SK-N-SH (cell line): ENCODE measurements around the gene MORF4L1. TPM values are rescaled to one million over a fixed set of nuclear protein-coding genes. Genes with fewer than 3 reads are reported as not detected.

Experiments used
- CTCF ChIA-PET: fragments of 300-600, 350-600 bp; formaldehyde crosslinking; extraction: SDS; loops from one replicate; lab custom pipeline; 2021; lab: Yijun Ruan, JAX
- POLR2A ChIA-PET: fragments of 350-600 bp; sonication (Branson Sonifier 250); formaldehyde crosslinking; extraction: SDS; loops from one replicate; lab custom pipeline; 2020; ENCODE audit warnings: antibody characterized with exemption, inconsistent platforms; lab: Yijun Ruan, JAX
- DNase-seq: peaks from one replicate; pipeline ENCODE4 v3.0.0; 2012
- H2AFZ ChIP-seq: fragments of 200-600 bp; sonication (generic); 2 replicates; pipeline ENCODE4 v1.8.1; 2016; ENCODE audit warnings: antibody characterized with exemption, mild to moderate bottlenecking, low read depth
- H3F3A ChIP-seq: fragments of 200-600 bp; sonication (generic); replicated peaks from 2 replicates; pipeline ENCODE3; 2016; ENCODE audit warnings: antibody characterized with exemption, mild to moderate bottlenecking; ENCODE audit not compliant: insufficient read depth
- H3K27ac ChIP-seq, 2 experiments: fragments of 200-500 bp in 1 of 2; fragments of 200-600 bp in 1 of 2; sonication (Bioruptor generic) in 1 of 2; sonication (generic), shearing (Covaris generic) in 1 of 2; 2 replicates each; pipeline versions ENCODE4 v1.5.1 to v1.6.1; 2014 to 2016; ENCODE audit warnings: low read depth in 2 of 2, inconsistent platforms in 1 of 2, low read length in 1 of 2, mild to moderate bottlenecking in 1 of 2, mixed read lengths in 1 of 2
- H3K27me3 ChIP-seq: fragments of 200-600 bp; sonication (generic), shearing (Covaris generic); 2 replicates; pipeline ENCODE4 v1.6.1; 2016; ENCODE audit warnings: mixed run types; ENCODE audit not compliant: insufficient read depth
- H3K36me3 ChIP-seq, 2 experiments: fragments of 200-500 bp in 1 of 2; fragments of 200-600 bp in 1 of 2; sonication (Bioruptor generic) in 1 of 2; sonication (generic) in 1 of 2; replicated peaks in 1 of 2; 2 replicates each; pipeline versions ENCODE3 to v1.5.1; 2014 to 2016; ENCODE audit warnings: low read length in 1 of 2, mild to moderate bottlenecking in 1 of 2; ENCODE audit not compliant: insufficient read depth in 2 of 2, control insufficient read depth in 1 of 2
- H3K4me1 ChIP-seq, 2 experiments: fragments of 200-500 bp in 1 of 2; fragments of 200-600 bp in 1 of 2; sonication (Bioruptor generic) in 1 of 2; sonication (generic), shearing (Covaris generic) in 1 of 2; 2 replicates each; pipeline versions ENCODE4 v1.5.1 to v1.6.1; 2014 to 2016; ENCODE audit warnings: low read depth in 1 of 2, low read length in 1 of 2, mixed run types in 1 of 2; ENCODE audit not compliant: insufficient read depth in 2 of 2, control insufficient read depth in 1 of 2
- H3K4me2 ChIP-seq: fragments of 200-600 bp; sonication (generic), shearing (Covaris generic); 2 replicates; pipeline ENCODE4 v1.6.1; 2017; ENCODE audit warnings: mixed run types
- H3K4me3 ChIP-seq, 2 experiments: fragments of 200-500 bp in 1 of 2; fragments of 200-600 bp in 1 of 2; sonication (Bioruptor generic) in 1 of 2; sonication (generic), shearing (Covaris generic) in 1 of 2; 2 replicates each; pipeline versions ENCODE4 v1.5.1 to v1.8.1; 2014 to 2016; ENCODE audit warnings: low read depth in 2 of 2, inconsistent platforms in 1 of 2, low read length in 1 of 2, mild to moderate bottlenecking in 1 of 2, mixed read lengths in 1 of 2, moderate library complexity in 1 of 2
- H3K79me2 ChIP-seq: fragments of 200-600 bp; sonication (generic); 2 replicates; pipeline ENCODE4 v1.8.1; 2017; ENCODE audit warnings: mild to moderate bottlenecking; ENCODE audit not compliant: insufficient read depth
- H3K9ac ChIP-seq: fragments of 200-600 bp; sonication (generic); 2 replicates; pipeline ENCODE4 v1.6.1; 2017; ENCODE audit warnings: mixed run types
- H3K9me2 ChIP-seq: fragments of 200-600 bp; sonication (generic); 2 replicates; pipeline ENCODE4 v1.6.1; 2017; ENCODE audit warnings: mixed run types
- H3K9me3 ChIP-seq: fragments of 200-600 bp; sonication (generic); 2 replicates; pipeline ENCODE4 v1.6.1; 2017; ENCODE audit warnings: mixed run types, mild to moderate bottlenecking, moderate library complexity
- H4K20me1 ChIP-seq: fragments of 200-600 bp; sonication (generic); 2 replicates; pipeline ENCODE4 v1.6.1; 2017; ENCODE audit warnings: mild to moderate bottlenecking, mixed run types; ENCODE audit not compliant: insufficient read depth
- CHD2 ChIP-seq: fragments of 150-350 bp; IDR thresholded peaks from 2 replicates; pipeline ENCODE4 v1.6.1; 2018; ENCODE audit warnings: low read length; ENCODE audit not compliant: partially characterized antibody
- FOXM1 ChIP-seq: IDR thresholded peaks from 2 replicates; pipeline ENCODE4 v1.4.0; 2012; ENCODE audit warnings: low read depth, mild to moderate bottlenecking
- MEF2A ChIP-seq: IDR thresholded peaks from 2 replicates; pipeline ENCODE4 v1.4.0; 2012; ENCODE audit warnings: low read depth, borderline replicate concordance
- MXI1 ChIP-seq: IDR thresholded peaks from 2 replicates; pipeline ENCODE4 v1.6.1; 2012; ENCODE audit warnings: mild to moderate bottlenecking, low read depth, low read length, improper control_type of control experiment
- NRF1 ChIP-seq: IDR thresholded peaks from 2 replicates; pipeline ENCODE4 v1.6.1; 2012; ENCODE audit warnings: low read depth, mild to moderate bottlenecking, low read length
- RAD21 ChIP-seq: IDR thresholded peaks from 2 replicates; pipeline ENCODE4 v1.6.1; 2012; ENCODE audit warnings: mild to moderate bottlenecking, low read length
- SMC3 ChIP-seq: IDR thresholded peaks from 2 replicates; pipeline ENCODE4 v1.6.1; 2012; ENCODE audit warnings: low read depth, low read length, improper control_type of control experiment
- TCF12 ChIP-seq: IDR thresholded peaks from 2 replicates; pipeline ENCODE4 v1.4.0; 2012
- TEAD4 ChIP-seq: IDR thresholded peaks from 2 replicates; pipeline ENCODE4 v1.4.0; 2012; ENCODE audit warnings: mild to moderate bottlenecking, borderline replicate concordance; ENCODE audit not compliant: insufficient read depth
- WGBS: methylation state at CpG from one replicate; pipeline ENCODE4 v1.1.6; 2017; ENCODE audit warnings: low lambda C conversion rate; 5-methylcytosine and 5-hydroxymethylcytosine counted together
- polyA plus RNA-seq, 3 experiments: library from polyadenylated mRNA; depleted of rRNA; stranded (reverse); fragments of >200 nt; gene quantifications; 2 replicates each; pipeline ENCODE4 v1.2.3, GENCODE V29; 2012
- TF ChIP-seq, protein P1 (sequence below): fragments of 150-350 bp; IDR thresholded peaks from 2 replicates; pipeline ENCODE4 v1.6.1; 2016; ENCODE audit warnings: mild to moderate bottlenecking, low read depth, low read length
- TF ChIP-seq, protein P2 (sequence below): IDR thresholded peaks from 2 replicates; pipeline ENCODE4; 2012
- TF ChIP-seq, protein P3 (sequence below): IDR thresholded peaks from 2 replicates; pipeline ENCODE4 v1.6.1; 2012; ENCODE audit warnings: mild to moderate bottlenecking, low read depth, low read length, moderate library complexity

Gene MORF4L1
- polyA plus RNA-seq, 1 of the 3 experiments (the other 2 are of a cell fraction), result 163 TPM

DNA sequence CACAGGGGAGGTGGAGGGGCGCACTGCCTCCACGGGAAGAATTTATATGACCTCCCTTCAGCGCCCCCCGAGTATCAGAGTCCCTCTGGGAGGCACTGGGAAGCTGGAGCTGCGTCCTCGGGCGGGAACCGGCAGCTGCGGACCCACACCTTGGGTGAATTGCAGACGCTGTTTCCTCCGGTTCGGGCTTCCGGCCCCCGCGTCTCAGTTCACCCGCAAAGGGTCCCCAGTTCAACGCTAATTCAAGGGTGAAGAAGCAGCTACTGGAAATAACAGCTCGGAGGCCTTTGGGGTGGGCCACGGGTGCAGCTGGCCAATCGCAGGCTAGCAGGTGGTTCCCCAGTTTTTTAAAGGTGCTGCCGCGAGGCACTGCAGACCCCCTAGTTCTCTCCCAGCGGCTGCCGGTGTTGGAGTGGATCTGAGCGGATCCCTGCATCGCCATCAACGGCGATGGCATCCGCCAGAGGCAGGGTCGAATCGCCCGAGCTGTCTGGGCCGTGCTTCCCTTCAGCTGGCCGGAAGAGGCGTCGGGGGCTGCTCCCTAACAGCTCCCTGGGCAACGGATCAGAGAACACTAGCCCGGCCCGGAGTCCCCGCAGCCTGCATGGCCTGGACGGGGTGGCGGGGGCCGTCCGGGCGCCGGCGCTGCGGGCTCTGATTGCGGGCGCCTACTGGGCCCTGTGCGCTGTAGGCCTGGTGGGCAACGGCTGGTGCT lies 42.0 kb upstream of the MORF4L1 start:
- Histone ChIP-seq H3K4me3 (no peak overlapping the region), H3K79me2 (no peaks in the 10 kb centered on the region), H4K20me1 (no peaks in the 10 kb centered on the region), H3K9ac (no peak overlapping the region), H3F3A (no peaks in the 10 kb centered on the region), H3K27me3 (no peaks in the 10 kb centered on the region), H3K9me2 (no peaks in the 10 kb centered on the region), H2AFZ (no peak overlapping the region), H3K36me3 (no peaks in the 10 kb centered on the region), H3K9me3 (no peaks in the 10 kb centered on the region), H3K27ac (no peak overlapping the region), H3K4me1 (peaks cover 0 to 2% of the 10 kb centered on the region in 2 experiments; a peak in 1 of 4 replicates), H3K4me2 (no peak overlapping the region)
- ChIA-PET POLR2A (no interaction called here), CTCF (no interaction called here)
- no peak for DNase-seq
- 81% methylated on average over 11 of the region's 52 CpGs for WGBS
- TF ChIP-seq CHD2, result no peak
- TF ChIP-seq MXI1, result no peak
- TF ChIP-seq NRF1, result no peak
- TF ChIP-seq TCF12, result no peak
- no peak for TF ChIP-seq RAD21
- no peak for TF ChIP-seq MEF2A
- TF ChIP-seq FOXM1, result no peak
- no peak for TF ChIP-seq TEAD4
- TF ChIP-seq SMC3, result no peak
- TF ChIP-seq, protein P1, sequence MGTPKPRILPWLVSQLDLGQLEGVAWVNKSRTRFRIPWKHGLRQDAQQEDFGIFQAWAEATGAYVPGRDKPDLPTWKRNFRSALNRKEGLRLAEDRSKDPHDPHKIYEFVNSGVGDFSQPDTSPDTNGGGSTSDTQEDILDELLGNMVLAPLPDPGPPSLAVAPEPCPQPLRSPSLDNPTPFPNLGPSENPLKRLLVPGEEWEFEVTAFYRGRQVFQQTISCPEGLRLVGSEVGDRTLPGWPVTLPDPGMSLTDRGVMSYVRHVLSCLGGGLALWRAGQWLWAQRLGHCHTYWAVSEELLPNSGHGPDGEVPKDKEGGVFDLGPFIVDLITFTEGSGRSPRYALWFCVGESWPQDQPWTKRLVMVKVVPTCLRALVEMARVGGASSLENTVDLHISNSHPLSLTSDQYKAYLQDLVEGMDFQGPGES, result no peak
- TF ChIP-seq, protein P2, sequence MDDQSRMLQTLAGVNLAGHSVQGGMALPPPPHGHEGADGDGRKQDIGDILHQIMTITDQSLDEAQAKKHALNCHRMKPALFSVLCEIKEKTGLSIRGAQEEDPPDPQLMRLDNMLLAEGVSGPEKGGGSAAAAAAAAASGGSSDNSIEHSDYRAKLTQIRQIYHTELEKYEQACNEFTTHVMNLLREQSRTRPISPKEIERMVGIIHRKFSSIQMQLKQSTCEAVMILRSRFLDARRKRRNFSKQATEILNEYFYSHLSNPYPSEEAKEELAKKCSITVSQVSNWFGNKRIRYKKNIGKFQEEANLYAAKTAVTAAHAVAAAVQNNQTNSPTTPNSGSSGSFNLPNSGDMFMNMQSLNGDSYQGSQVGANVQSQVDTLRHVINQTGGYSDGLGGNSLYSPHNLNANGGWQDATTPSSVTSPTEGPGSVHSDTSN, result no peak
- TF ChIP-seq, protein P3, sequence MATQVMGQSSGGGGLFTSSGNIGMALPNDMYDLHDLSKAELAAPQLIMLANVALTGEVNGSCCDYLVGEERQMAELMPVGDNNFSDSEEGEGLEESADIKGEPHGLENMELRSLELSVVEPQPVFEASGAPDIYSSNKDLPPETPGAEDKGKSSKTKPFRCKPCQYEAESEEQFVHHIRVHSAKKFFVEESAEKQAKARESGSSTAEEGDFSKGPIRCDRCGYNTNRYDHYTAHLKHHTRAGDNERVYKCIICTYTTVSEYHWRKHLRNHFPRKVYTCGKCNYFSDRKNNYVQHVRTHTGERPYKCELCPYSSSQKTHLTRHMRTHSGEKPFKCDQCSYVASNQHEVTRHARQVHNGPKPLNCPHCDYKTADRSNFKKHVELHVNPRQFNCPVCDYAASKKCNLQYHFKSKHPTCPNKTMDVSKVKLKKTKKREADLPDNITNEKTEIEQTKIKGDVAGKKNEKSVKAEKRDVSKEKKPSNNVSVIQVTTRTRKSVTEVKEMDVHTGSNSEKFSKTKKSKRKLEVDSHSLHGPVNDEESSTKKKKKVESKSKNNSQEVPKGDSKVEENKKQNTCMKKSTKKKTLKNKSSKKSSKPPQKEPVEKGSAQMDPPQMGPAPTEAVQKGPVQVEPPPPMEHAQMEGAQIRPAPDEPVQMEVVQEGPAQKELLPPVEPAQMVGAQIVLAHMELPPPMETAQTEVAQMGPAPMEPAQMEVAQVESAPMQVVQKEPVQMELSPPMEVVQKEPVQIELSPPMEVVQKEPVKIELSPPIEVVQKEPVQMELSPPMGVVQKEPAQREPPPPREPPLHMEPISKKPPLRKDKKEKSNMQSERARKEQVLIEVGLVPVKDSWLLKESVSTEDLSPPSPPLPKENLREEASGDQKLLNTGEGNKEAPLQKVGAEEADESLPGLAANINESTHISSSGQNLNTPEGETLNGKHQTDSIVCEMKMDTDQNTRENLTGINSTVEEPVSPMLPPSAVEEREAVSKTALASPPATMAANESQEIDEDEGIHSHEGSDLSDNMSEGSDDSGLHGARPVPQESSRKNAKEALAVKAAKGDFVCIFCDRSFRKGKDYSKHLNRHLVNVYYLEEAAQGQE, result no peak
